ENCODE data around the gene L1TD1. TPM values are rescaled to one million over a fixed set of nuclear protein-coding genes. Genes with fewer than 3 reads are reported as not detected.

Gene L1TD1
- total and polyA plus RNA-seq, 2 experiments from 2014 or later: 283 to 628 TPM

- H3K27me3 Mint-ChIP-seq (ENCODE audit: insufficient read depth, low read depth, poor library complexity): peaks cover 9% of the 10 kb centered on the region
- TF ChIP-seq REST (IDR thresholded peaks at IDR 0.05; ENCODE audit: unreplicated experiment) (no peak), EZH2phosphoT487 (IDR thresholded peaks at IDR 0.05; ENCODE audit: unreplicated experiment) (no peak), ZNF462 (CRISPR knock-in tag; IDR thresholded peaks at IDR 0.05) (no peak), JUNB (IDR thresholded peaks at IDR 0.05; ENCODE audit: unreplicated experiment) (no peak), NANOG (IDR thresholded peaks at IDR 0.05; ENCODE audit: borderline replicate concordance) (no peak), POLR2AphosphoS5 (IDR thresholded peaks at IDR 0.05; ENCODE audit: low read depth) (no peak), EZH2 (IDR thresholded peaks at IDR 0.05; ENCODE audit: low read depth, unreplicated experiment) (no peak), ETS1 (IDR thresholded peaks at IDR 0.05) (no peak), ZNF114 (CRISPR knock-in tag; IDR thresholded peaks at IDR 0.05) (no peak), CREB1 (CRISPR knock-in tag; IDR thresholded peaks at IDR 0.05; ENCODE audit: low read depth) (no peak)
- TF ChIP-seq, protein P1, sequence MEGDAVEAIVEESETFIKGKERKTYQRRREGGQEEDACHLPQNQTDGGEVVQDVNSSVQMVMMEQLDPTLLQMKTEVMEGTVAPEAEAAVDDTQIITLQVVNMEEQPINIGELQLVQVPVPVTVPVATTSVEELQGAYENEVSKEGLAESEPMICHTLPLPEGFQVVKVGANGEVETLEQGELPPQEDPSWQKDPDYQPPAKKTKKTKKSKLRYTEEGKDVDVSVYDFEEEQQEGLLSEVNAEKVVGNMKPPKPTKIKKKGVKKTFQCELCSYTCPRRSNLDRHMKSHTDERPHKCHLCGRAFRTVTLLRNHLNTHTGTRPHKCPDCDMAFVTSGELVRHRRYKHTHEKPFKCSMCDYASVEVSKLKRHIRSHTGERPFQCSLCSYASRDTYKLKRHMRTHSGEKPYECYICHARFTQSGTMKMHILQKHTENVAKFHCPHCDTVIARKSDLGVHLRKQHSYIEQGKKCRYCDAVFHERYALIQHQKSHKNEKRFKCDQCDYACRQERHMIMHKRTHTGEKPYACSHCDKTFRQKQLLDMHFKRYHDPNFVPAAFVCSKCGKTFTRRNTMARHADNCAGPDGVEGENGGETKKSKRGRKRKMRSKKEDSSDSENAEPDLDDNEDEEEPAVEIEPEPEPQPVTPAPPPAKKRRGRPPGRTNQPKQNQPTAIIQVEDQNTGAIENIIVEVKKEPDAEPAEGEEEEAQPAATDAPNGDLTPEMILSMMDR (conservative IDR thresholded peaks at IDR 0.05; ENCODE audit: low read depth in 2 of 2): no peak
- Histone ChIP-seq H3K36me3 (ENCODE audit: insufficient read depth) (no peaks in the 10 kb centered on the region), H3K4me2 (no peak overlapping the region), H2AFZ (no peak overlapping the region), H3K27me3 (ENCODE audit: insufficient read depth) (no peaks in the 10 kb centered on the region), H3F3A (replicated peaks; ENCODE audit: low read depth) (no peaks in the 10 kb centered on the region; the same call in 1 of the 2 replicates), H3K79me2 (replicated peaks; ENCODE audit: insufficient read depth) (no peaks in the 10 kb centered on the region), H4K20me1 (replicated peaks; ENCODE audit: insufficient read depth) (no peaks in the 10 kb centered on the region), H3K4me3 (no peak overlapping the region), H3K4me1 (ENCODE audit: insufficient read depth) (peaks cover 38% of the 10 kb centered on the region), H3K27ac (ENCODE audit: low read depth) (no peak overlapping the region), H3K9me2 (ENCODE audit: insufficient read depth) (no peaks in the 10 kb centered on the region)
- DNase-seq (ENCODE audit: low spot score): no peak
- no peak for ATAC-seq
- no peak overlapping the region for H3K4me3 Mint-ChIP-seq
- H3K27ac Mint-ChIP-seq: no peak overlapping the region
- H3K4me1 Mint-ChIP-seq: peaks cover 26% of the 10 kb centered on the region
- no peaks in the 10 kb centered on the region for H3K36me3 Mint-ChIP-seq (ENCODE audit: low read depth)
- no peaks in the 10 kb centered on the region for H3K9me3 Mint-ChIP-seq
Observed at GRCh38 chr1:62187548-62187947, 7.1 kb upstream of the L1TD1 start.

Measured in GM23338 (cell line).